ENCODE results near the gene HMX2. TPM values are rescaled to one million over a fixed set of nuclear protein-coding genes. Genes with fewer than 3 reads are reported as not detected.

The HMX2 gene
- total and polyA plus RNA-seq, 2 experiments from 2014 or later = not detected

DNA sequence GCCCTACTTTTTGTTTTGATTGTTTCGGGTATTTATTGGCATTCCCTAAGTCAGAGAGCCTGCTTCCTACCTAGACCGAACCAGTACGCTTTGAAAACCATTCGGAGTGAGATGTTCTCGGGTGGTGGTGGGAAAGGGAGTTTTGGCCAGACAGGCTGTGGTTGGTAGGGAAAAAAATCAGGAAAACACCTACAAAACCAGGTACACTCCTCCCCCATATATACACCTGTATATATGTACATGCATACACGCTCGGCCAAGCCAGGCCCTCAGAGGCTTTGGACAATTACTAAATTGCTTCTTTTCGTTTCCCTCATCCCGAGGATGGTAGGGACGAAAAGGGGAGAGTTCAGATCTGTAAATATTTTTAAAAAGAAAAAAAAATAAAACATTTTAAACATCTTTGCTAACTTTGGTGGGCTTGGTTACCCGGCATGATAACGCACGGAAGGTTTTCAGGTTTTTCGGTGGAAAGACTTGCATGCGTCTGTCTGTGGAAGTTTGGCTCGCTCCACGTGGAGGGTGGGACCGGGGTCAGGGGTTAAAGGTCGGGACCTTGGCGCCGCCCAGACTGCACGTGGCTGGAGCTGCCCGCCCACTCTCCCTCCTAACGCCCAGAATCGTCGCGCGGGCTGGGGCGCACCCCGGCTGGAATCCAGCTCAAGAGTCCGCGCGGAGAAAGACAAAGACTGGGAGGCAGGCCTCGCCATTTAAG is 2.5 kb downstream of the HMX2 start:
- 14 to 18% methylated on average over 32 to 33 of the region's 34 CpGs for WGBS, 2 experiments (ENCODE audit: low coverage in 1 of 2, low lambda C conversion rate in 2 of 2, missing lambda C conversion rate in 2 of 2)
- in situ Hi-C loops (cut with MboI) = no loop called here
- peaks cover 75% of the 10 kb centered on the region for H3K27me3 ChIP-seq (replicated peaks; ENCODE audit: insufficient read depth)

DNA sequence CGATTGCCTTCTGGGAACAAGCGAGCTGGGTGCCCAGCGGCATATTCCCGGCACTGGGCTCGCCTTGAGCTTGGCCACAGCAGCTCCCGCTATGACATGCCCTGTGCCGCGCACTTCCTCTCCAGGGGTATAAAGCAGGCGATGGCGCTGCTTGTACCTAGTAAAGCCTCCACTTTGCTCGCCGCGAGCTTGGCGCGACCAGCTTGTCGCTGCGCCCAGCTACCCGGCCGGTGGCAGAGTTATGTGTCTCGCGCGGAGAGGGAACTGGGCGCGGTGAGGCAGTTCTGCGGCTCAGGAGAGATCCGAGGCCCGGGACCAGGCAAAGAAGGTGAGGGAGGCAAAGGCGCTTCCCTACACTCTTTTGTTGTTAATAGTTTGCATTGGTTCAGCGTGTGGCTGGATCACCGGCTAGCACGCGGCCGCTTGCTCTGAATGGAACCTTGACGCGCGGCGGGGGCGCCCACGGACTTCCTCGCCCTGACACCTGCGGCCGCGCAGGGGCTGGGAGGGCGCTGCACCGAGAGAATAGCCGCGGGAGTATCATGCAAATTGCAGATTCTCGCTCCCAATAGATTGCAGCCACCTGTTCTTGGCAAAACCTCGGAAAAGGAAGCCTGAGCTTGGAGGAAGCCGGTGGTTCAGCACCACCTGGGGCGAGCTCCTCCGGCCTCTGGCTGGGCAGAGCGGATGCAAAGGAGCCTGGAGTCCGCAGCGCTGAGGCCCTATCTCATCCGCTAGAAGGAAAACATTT is 3.2 kb downstream of the HMX2 start:
- H3K4me3 ChIP-seq = no peak overlapping the region
- peaks cover 20% of the 10 kb centered on the region for H3K79me2 ChIP-seq (ENCODE audit: insufficient read depth)
- H3K36me3 ChIP-seq (ENCODE audit: low read depth) = no peaks in the 10 kb centered on the region
- 5% methylated on average over 56 of the region's 56 CpGs for WGBS, 2 experiments (ENCODE audit: low coverage in 1 of 2, low lambda C conversion rate in 2 of 2, missing lambda C conversion rate in 2 of 2)
- no peak overlapping the region for H2AFZ ChIP-seq
- H3F3A ChIP-seq (ENCODE audit: insufficient read depth) = peaks cover 12% of the 10 kb centered on the region
- H3K9me3 ChIP-seq (ENCODE audit: low read depth) = no peaks in the 10 kb centered on the region
- no peak overlapping the region for H3K27ac ChIP-seq
- H3K27me3 ChIP-seq (replicated peaks; ENCODE audit: insufficient read depth) = peaks cover 68% of the 10 kb centered on the region
- no peaks in the 10 kb centered on the region for H3K9me2 ChIP-seq (ENCODE audit: insufficient read depth)
- H3K9ac ChIP-seq = no peak overlapping the region
- no peaks in the 10 kb centered on the region for H4K20me1 ChIP-seq (ENCODE audit: insufficient read depth)
- peak; percentile 38 for DNase-seq
- TF ChIP-seq EZH2 (IDR thresholded peaks at IDR 0.05; ENCODE audit: insufficient read depth, poor library complexity, severe bottlenecking) = peak; percentile 41
- no peak for TF ChIP-seq EZH2phosphoT487 (IDR thresholded peaks at IDR 0.05; ENCODE audit: insufficient read depth, low read depth)
- in situ Hi-C loops (cut with MboI) = no loop called here
- H3K4me2 ChIP-seq (ENCODE audit: unreplicated experiment) = no peak overlapping the region
- H3K4me1 ChIP-seq (ENCODE audit: insufficient read depth) = peaks cover under 1% of the 10 kb centered on the region; the same call in 1 of the 2 replicates

More for the DNA sequence above, 2.5 kb downstream of the HMX2 start:
- DNase-seq = no peak
- H3K9me3 ChIP-seq (ENCODE audit: low read depth) = no peaks in the 10 kb centered on the region
- no peak overlapping the region for H3K27ac ChIP-seq
- peak overlapping the region; percentile 57 for H3K4me3 ChIP-seq
- H4K20me1 ChIP-seq (ENCODE audit: insufficient read depth) = no peaks in the 10 kb centered on the region
- no peak overlapping the region for H3K9ac ChIP-seq
- H3K79me2 ChIP-seq (ENCODE audit: insufficient read depth) = peaks cover 12% of the 10 kb centered on the region
- H3F3A ChIP-seq (ENCODE audit: insufficient read depth) = peaks cover 7% of the 10 kb centered on the region
- peak overlapping the region; percentile 59 for H2AFZ ChIP-seq
- TF ChIP-seq EZH2 (IDR thresholded peaks at IDR 0.05; ENCODE audit: insufficient read depth, poor library complexity, severe bottlenecking) (peak; percentile 94), EZH2phosphoT487 (IDR thresholded peaks at IDR 0.05; ENCODE audit: insufficient read depth, low read depth) (no peak)
- no peaks in the 10 kb centered on the region for H3K9me2 ChIP-seq (ENCODE audit: insufficient read depth)
- no peaks in the 10 kb centered on the region for H3K4me1 ChIP-seq (ENCODE audit: insufficient read depth)
- H3K4me2 ChIP-seq (ENCODE audit: unreplicated experiment) = peak overlapping the region; percentile 61
- no peaks in the 10 kb centered on the region for H3K36me3 ChIP-seq (ENCODE audit: low read depth)

GRCh38 chr10:123151737-123152135 is 3.8 kb downstream of the HMX2 start:
- in situ Hi-C loops (cut with MboI) = no loop called here
- H3K9ac ChIP-seq = no peak overlapping the region
- H3K27me3 ChIP-seq (replicated peaks; ENCODE audit: insufficient read depth) = peaks cover 62% of the 10 kb centered on the region
- peaks cover 25% of the 10 kb centered on the region for H3K79me2 ChIP-seq (ENCODE audit: insufficient read depth)
- TF ChIP-seq EZH2 (IDR thresholded peaks at IDR 0.05; ENCODE audit: insufficient read depth, poor library complexity, severe bottlenecking) = peak; percentile 33
- TF ChIP-seq EZH2phosphoT487 (IDR thresholded peaks at IDR 0.05; ENCODE audit: insufficient read depth, low read depth) = 0 out of 2 replicates have a peak, but pooled peaks have one; percentile 40
- DNase-seq = no peak
- H3K9me2 ChIP-seq (ENCODE audit: insufficient read depth) = no peaks in the 10 kb centered on the region
- no peak overlapping the region for H3K4me2 ChIP-seq (ENCODE audit: unreplicated experiment)
- no peaks in the 10 kb centered on the region for H3K9me3 ChIP-seq (ENCODE audit: low read depth)
- WGBS, 2 experiments (ENCODE audit: low coverage in 1 of 2, low lambda C conversion rate in 2 of 2, missing lambda C conversion rate in 2 of 2) = 19 to 29% methylated on average over 7 of the region's 7 CpGs
- no peak overlapping the region for H2AFZ ChIP-seq
- no peak overlapping the region for H3K27ac ChIP-seq
- peaks cover 4% of the 10 kb centered on the region; the same call in 1 of the 2 replicates for H3K36me3 ChIP-seq (ENCODE audit: low read depth)
- H3K4me1 ChIP-seq (ENCODE audit: insufficient read depth) = peaks cover 6% of the 10 kb centered on the region
- peaks cover 4% of the 10 kb centered on the region; the same call in 1 of the 2 replicates for H4K20me1 ChIP-seq (ENCODE audit: insufficient read depth)
- H3K4me3 ChIP-seq = no peak overlapping the region
- peaks cover 18% of the 10 kb centered on the region for H3F3A ChIP-seq (ENCODE audit: insufficient read depth)

DNA sequence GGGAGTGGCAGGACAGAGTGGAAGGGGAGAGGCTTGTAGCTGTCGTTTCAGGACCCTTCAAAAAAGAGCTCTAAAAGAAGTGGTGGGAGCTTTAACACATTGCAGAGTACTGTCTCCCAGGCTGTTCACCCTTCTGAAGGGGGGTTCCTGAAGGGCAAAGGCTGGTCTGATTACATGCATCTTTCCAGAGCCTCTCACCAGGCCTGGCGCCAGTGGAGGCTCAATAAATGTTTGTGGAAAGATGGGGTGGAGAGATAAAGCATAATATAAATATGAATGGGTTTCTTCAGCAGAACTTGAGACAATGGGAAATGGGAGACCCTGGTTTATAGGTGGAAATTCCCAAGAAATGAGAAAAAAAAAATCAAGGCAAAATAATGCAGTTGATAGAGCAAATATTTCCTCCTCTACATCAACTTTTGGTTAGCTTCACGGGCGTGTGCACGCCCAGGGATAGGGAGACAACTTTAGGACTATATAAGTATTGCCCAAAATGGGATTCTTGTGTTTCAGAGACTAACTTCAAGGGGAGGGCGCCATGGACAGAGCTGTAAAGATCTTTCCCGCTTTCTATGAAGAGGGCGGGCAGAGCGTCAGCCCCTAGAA is 5.7 kb downstream of the HMX2 start:
- H3K9me3 ChIP-seq (ENCODE audit: low read depth) = no peaks in the 10 kb centered on the region
- no peak for DNase-seq
- H2AFZ ChIP-seq = 0 out of 2 replicates have a peak overlapping the region, but pooled peaks have one; percentile 23
- peaks cover 8% of the 10 kb centered on the region; the same call in 1 of the 2 replicates for H4K20me1 ChIP-seq (ENCODE audit: insufficient read depth)
- no peak for TF ChIP-seq EZH2 (IDR thresholded peaks at IDR 0.05; ENCODE audit: insufficient read depth, poor library complexity, severe bottlenecking)
- no peak for TF ChIP-seq EZH2phosphoT487 (IDR thresholded peaks at IDR 0.05; ENCODE audit: insufficient read depth, low read depth)
- no peak overlapping the region for H3K4me2 ChIP-seq (ENCODE audit: unreplicated experiment)
- no peak overlapping the region for H3K9ac ChIP-seq
- H3K4me1 ChIP-seq (ENCODE audit: insufficient read depth) = peaks cover 25% of the 10 kb centered on the region
- H3K79me2 ChIP-seq (ENCODE audit: insufficient read depth) = peaks cover 44% of the 10 kb centered on the region
- no peak overlapping the region for H3K27ac ChIP-seq
- H3K4me3 ChIP-seq = no peak overlapping the region
- peaks cover 44% of the 10 kb centered on the region for H3K27me3 ChIP-seq (replicated peaks; ENCODE audit: insufficient read depth)
- H3K36me3 ChIP-seq (ENCODE audit: low read depth) = peaks cover 23% of the 10 kb centered on the region
- H3F3A ChIP-seq (ENCODE audit: insufficient read depth) = peaks cover 30% of the 10 kb centered on the region
- WGBS, 2 experiments (ENCODE audit: low coverage in 1 of 2, low lambda C conversion rate in 2 of 2, missing lambda C conversion rate in 2 of 2) = 48 to 50% methylated on average over 9 of the region's 9 CpGs
- in situ Hi-C loops (cut with MboI) = no loop called here
- no peaks in the 10 kb centered on the region for H3K9me2 ChIP-seq (ENCODE audit: insufficient read depth)
